Endodermal cell (in vitro differentiated cells): Measurements from ENCODE around the gene IL23A. TPM values are rescaled to one million over a fixed set of nuclear protein-coding genes. Genes with fewer than 3 reads are reported as not detected.
"Not testable (repeated sequence)": the region's sequence is repeated elsewhere in the genome, so short reads cannot be mapped to it uniquely, and the experiment has no call there.

Source experiments
- DNase-seq: peaks from one replicate; pipeline ENCODE4 v3.0.0-alpha.2; 2017
- H3K27ac ChIP-seq: 2 replicates; pipeline ENCODE4 v1.5.1; 2013; ENCODE audit warnings: mild to moderate bottlenecking, low read depth, low read length, moderate library complexity
- H3K27me3 ChIP-seq: 2 replicates; pipeline ENCODE4 v1.6.1; 2013; ENCODE audit warnings: mild to moderate bottlenecking, low read length, moderate library complexity; ENCODE audit not compliant: insufficient read depth, control insufficient read depth, poor library complexity, severe bottlenecking
- H3K36me3 ChIP-seq: 2 replicates; pipeline ENCODE4 v1.7.0; 2013; ENCODE audit warnings: mild to moderate bottlenecking, low read length, moderate library complexity; ENCODE audit not compliant: control insufficient read depth, insufficient read depth
- H3K4me1 ChIP-seq: one replicate; pipeline ENCODE4 v1.7.0; 2013; ENCODE audit warnings: low read length; ENCODE audit not compliant: control insufficient read depth, insufficient read depth
- H3K4me3 ChIP-seq: 2 replicates; pipeline ENCODE4 v1.5.1; 2013; ENCODE audit warnings: mild to moderate bottlenecking, low read length, moderate library complexity
- H3K9ac ChIP-seq: 2 replicates; pipeline ENCODE4 v1.6.1; 2013; ENCODE audit warnings: mild to moderate bottlenecking, low read length, moderate library complexity; ENCODE audit not compliant: poor library complexity, severe bottlenecking; ENCODE audit errors: extremely low read depth
- H3K9me3 ChIP-seq: 2 replicates; pipeline ENCODE4 v1.6.1; 2013; ENCODE audit warnings: mild to moderate bottlenecking, low read length, moderate library complexity; ENCODE audit not compliant: control insufficient read depth
- H3K27ac Mint-ChIP-seq: 2 replicates; pipeline ENCODE4 v1.8.0; 2020; ENCODE audit warnings: mixed read lengths
- H3K27me3 Mint-ChIP-seq: 2 replicates; pipeline ENCODE4 v1.8.0; 2021; ENCODE audit warnings: mild to moderate bottlenecking, mixed read lengths; ENCODE audit not compliant: insufficient read depth
- H3K36me3 Mint-ChIP-seq: 2 replicates; pipeline ENCODE4 v1.8.0; 2020; ENCODE audit warnings: low read depth, mixed read lengths
- H3K4me1 Mint-ChIP-seq: 2 replicates; pipeline ENCODE4 v1.8.0; 2020; ENCODE audit warnings: mixed read lengths
- H3K4me3 Mint-ChIP-seq: 2 replicates; pipeline ENCODE4 v1.8.0; 2020; ENCODE audit warnings: mild to moderate bottlenecking, moderate library complexity, mixed read lengths
- H3K9me3 Mint-ChIP-seq: 2 replicates; pipeline ENCODE4 v1.8.0; 2020; ENCODE audit warnings: mild to moderate bottlenecking, mixed read lengths
- WGBS, 2 experiments: methylation state at CpG; one replicate each; pipeline versions ENCODE4 v1.1.5 to v1.1.7; 2013; ENCODE audit warnings: missing lambda C conversion rate in 2 of 2, mixed read lengths in 1 of 2; ENCODE audit not compliant: insufficient coverage in 1 of 2, insufficient read length in 1 of 2; 5-methylcytosine and 5-hydroxymethylcytosine counted together
- total RNA-seq, 2 donors: library from RNA; stranded (reverse); fragmentation: NEBNext Ultra II Directional in 1 of 2; extraction: Animal tissue kit (Norgen Biotek cat#: 25700) in 1 of 2; gene quantifications; 2 replicates in 1 of 2; 3 replicates in 1 of 2; pipeline ENCODE4 v1.2.1, GENCODE V29; 2021
- TF ChIP-seq, protein P1 (sequence below): fragments of 200-600 bp; sonication (generic); conservative IDR thresholded peaks from 2 replicates; pipeline ENCODE4 v1.5.0; 2021; ENCODE audit warnings: antibody characterized with exemption, mild to moderate bottlenecking

IL23A gene
- total RNA-seq, 2 donors from 2014 or later = 4.6 to 10.4 TPM

- 87 to 95% methylated on average over 8 of the region's 8 CpGs for whole genome bisulfite sequencing, 2 experiments
- H3K4me1 Mint-ChIP-seq = peaks cover 23% of the 10 kb centered on the region
- H3K27me3 ChIP-seq = no peaks in the 10 kb centered on the region
- TF ChIP-seq, protein P1, sequence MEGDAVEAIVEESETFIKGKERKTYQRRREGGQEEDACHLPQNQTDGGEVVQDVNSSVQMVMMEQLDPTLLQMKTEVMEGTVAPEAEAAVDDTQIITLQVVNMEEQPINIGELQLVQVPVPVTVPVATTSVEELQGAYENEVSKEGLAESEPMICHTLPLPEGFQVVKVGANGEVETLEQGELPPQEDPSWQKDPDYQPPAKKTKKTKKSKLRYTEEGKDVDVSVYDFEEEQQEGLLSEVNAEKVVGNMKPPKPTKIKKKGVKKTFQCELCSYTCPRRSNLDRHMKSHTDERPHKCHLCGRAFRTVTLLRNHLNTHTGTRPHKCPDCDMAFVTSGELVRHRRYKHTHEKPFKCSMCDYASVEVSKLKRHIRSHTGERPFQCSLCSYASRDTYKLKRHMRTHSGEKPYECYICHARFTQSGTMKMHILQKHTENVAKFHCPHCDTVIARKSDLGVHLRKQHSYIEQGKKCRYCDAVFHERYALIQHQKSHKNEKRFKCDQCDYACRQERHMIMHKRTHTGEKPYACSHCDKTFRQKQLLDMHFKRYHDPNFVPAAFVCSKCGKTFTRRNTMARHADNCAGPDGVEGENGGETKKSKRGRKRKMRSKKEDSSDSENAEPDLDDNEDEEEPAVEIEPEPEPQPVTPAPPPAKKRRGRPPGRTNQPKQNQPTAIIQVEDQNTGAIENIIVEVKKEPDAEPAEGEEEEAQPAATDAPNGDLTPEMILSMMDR = no peak
- peaks cover 6% of the 10 kb centered on the region for H3K36me3 ChIP-seq
- H3K4me3 ChIP-seq = no peak overlapping the region
- no peaks in the 10 kb centered on the region for H3K4me1 ChIP-seq
- H3K36me3 Mint-ChIP-seq = peaks cover 4% of the 10 kb centered on the region
- peak overlapping the region; percentile 48 for H3K27ac Mint-ChIP-seq
- H3K4me3 Mint-ChIP-seq = no peak overlapping the region
- DNase-seq = no peak
- no peaks in the 10 kb centered on the region for H3K27me3 Mint-ChIP-seq
- H3K9me3 Mint-ChIP-seq = no peaks in the 10 kb centered on the region
- no peak overlapping the region for H3K9ac ChIP-seq
- no peak overlapping the region for H3K27ac ChIP-seq
- no peaks in the 10 kb centered on the region for H3K9me3 ChIP-seq
These were observed 882 bp upstream of the IL23A start for GRCh38 chr12:56337753-56338251.

DNA sequence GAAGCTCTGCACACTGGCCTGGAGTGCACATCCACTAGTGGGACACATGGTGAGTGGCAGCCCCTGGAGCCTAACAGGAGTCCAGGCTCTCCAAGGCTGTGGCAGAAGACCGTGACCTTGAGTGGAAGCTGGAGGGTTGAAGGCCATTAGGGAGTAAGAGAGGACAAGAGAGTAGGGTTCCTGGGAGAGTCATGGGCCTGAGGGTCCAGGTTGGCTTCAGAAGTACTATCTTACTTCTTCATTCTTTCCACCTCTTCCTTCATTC is 406 bp downstream of the IL23A start:
- Histone ChIP-seq H3K9ac (no peak overlapping the region), H3K27me3 (no peaks in the 10 kb centered on the region), H3K36me3 (peaks cover 19% of the 10 kb centered on the region), H3K4me3 (no peak overlapping the region), H3K9me3 (no peaks in the 10 kb centered on the region), H3K27ac (no peak overlapping the region), H3K4me1 (no peaks in the 10 kb centered on the region)
- TF ChIP-seq, protein P1 = no peak
- Mint-ChIP-seq H3K9me3 (no peaks in the 10 kb centered on the region), H3K4me1 (peaks cover 19% of the 10 kb centered on the region), H3K4me3 (peak overlapping the region; percentile 51), H3K36me3 (peaks cover 17% of the 10 kb centered on the region), H3K27me3 (no peaks in the 10 kb centered on the region), H3K27ac (peak overlapping the region; percentile 89)
- DNase-seq = no peak
- 92% methylated on average over 1 of the region's 1 CpG; no CpG with 5 or more reads in 1 of the 2 experiments for WGBS, 2 experiments

GRCh38 chr12:56341616-56342015 is 2.9 kb downstream of the IL23A start:
- Histone ChIP-seq H3K27me3 (no peaks in the 10 kb centered on the region), H3K4me1 (no peaks in the 10 kb centered on the region), H3K9ac (no peak overlapping the region), H3K4me3 (no peak overlapping the region), H3K36me3 (peaks cover 35% of the 10 kb centered on the region), H3K9me3 (no peaks in the 10 kb centered on the region), H3K27ac (no peak overlapping the region)
- no peak overlapping the region for H3K4me3 Mint-ChIP-seq
- no peak for DNase-seq
- TF ChIP-seq, protein P1 = no peak
- 100% methylated on average over 1 of the region's 1 CpG; no CpG with 5 or more reads in 1 of the 2 experiments for WGBS, 2 experiments
- no peaks in the 10 kb centered on the region for H3K27me3 Mint-ChIP-seq
- H3K9me3 Mint-ChIP-seq = no peaks in the 10 kb centered on the region
- peaks cover 32% of the 10 kb centered on the region for H3K36me3 Mint-ChIP-seq
- H3K4me1 Mint-ChIP-seq = peaks cover 15% of the 10 kb centered on the region
- H3K27ac Mint-ChIP-seq = no peak overlapping the region

- 93 to 96% methylated on average over 2 of the region's 2 CpGs for WGBS, 2 experiments
- H3K36me3 Mint-ChIP-seq = peaks cover 38% of the 10 kb centered on the region
These were observed 3.6 kb downstream of the IL23A start for GRCh38 chr12:56342290-56342689.

More at GRCh38 chr12:56342290-56342689, 3.6 kb downstream of the IL23A start:
- H3K27me3 ChIP-seq, H3K4me1 ChIP-seq, H3K9me3 ChIP-seq, H3K4me3 ChIP-seq, H3K27ac Mint-ChIP-seq, H3K27me3 Mint-ChIP-seq, H3K4me3 Mint-ChIP-seq, H3K9me3 Mint-ChIP-seq, H3K27ac ChIP-seq, H3K9ac ChIP-seq, DNase-seq: not testable (repeated sequence)
- peaks cover 40% of the 10 kb centered on the region for H3K36me3 ChIP-seq
- H3K4me1 Mint-ChIP-seq = peaks cover 15% of the 10 kb centered on the region
